Tibial artery (tissue), 4 donors: ENCODE measurements around the gene THSD4.

Experiments used
- DNase-seq, 2 donors: peaks; one replicate each; pipeline ENCODE4 v3.0.0-alpha.2; 2019
- H3K27ac ChIP-seq, 2 donors: fragments of 200-600 bp; sonication (generic) in 1 of 2; 1 replicate in 1 of 2; 2 replicates in 1 of 2; pipeline ENCODE4 v1.5.1; 2018 to 2019; ENCODE audit warnings: mild to moderate bottlenecking in 1 of 2
- H3K27me3 ChIP-seq, 2 donors: fragments of 200-600 bp; sonication (generic) in 1 of 2; one replicate each; pipeline versions ENCODE4 v1.5.1 to v1.6.0; 2016 to 2019
- H3K36me3 ChIP-seq, 3 donors: fragments of 200-600 bp; sonication (generic) in 2 of 3; one replicate each; pipeline ENCODE4 v1.5.1; 2016 to 2019; ENCODE audit warnings: mild to moderate bottlenecking in 2 of 3
- H3K4me1 ChIP-seq, 4 donors: fragments of 200-600 bp; sonication (generic) in 2 of 4; 1 replicate in 3 of 4; 2 replicates in 1 of 4; pipeline ENCODE4 v1.5.1; 2016 to 2019
- H3K4me3 ChIP-seq, 2 donors: fragments of 200-600 bp; sonication (generic) in 1 of 2; 1 replicate in 1 of 2; 2 replicates in 1 of 2; pipeline ENCODE4 v1.5.1; 2018 to 2019; ENCODE audit warnings: mild to moderate bottlenecking in 2 of 2
- H3K9me3 ChIP-seq, 3 donors: fragments of 200-600 bp; sonication (generic) in 1 of 3; one replicate each; pipeline ENCODE4 v1.5.1; 2016 to 2019
- intact Hi-C: fragments of 100-400 bp; cut with DNase I; formaldehyde crosslinking; loops from one replicate; pipeline ENCODE4 v1.15.0; 2023; ENCODE audit warnings: low total_unique reads
- TF ChIP-seq, protein P1 (sequence below), 2 experiments: fragments of 200-600 bp in 1 of 2; fragments of 450-650 bp in 1 of 2; IDR thresholded peaks; one replicate each; pipeline ENCODE4 v1.5.1; 2017 to 2019; ENCODE audit warnings: antibody characterized with exemption in 2 of 2, mild to moderate bottlenecking in 1 of 2, moderate library complexity in 1 of 2

Gene THSD4

DNA sequence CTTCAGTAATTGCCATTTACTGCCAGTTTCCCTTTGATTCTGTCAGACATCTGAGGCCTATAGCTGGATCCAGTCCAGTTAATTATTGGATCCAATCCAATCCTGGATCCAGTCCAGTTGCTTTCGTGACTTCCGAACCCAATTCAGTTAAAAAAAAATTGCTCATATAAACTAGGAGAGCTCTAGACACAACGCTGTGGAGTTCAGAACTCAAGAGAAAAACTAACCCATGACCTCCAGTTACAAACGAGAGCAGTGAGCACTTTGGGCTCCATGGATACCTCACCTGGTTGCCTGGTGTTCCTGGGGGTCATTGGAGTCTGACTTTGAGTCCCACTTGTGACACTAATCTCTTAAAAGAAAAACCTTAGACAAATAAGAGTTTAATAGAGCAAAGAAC is 269.8 kb downstream of the THSD4 start:
- DNase-seq = no peak
- H3K27ac ChIP-seq = peak overlapping the region; percentile 29 to 52
- H3K4me1 ChIP-seq = peaks cover 0 to 34% (median 7%) of the 10 kb centered on the region in 4 donors

DNA sequence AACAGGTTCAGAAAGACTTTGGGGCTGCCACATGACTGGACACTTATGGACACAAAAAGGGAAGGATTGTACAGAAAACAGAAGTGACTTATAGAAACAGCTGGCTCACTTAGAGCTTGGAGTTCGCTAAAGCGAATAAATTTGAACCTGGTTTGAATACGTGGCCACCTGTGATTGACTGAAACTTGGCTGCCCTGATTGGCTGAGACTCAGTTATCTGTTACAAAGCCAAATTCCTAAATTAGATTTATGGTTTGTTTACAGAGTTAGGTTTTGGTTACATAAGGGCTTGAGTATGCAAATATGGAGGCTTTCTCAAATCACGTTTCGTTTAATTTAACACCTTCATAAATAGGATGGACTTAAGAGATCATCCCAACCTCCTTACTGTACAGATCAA is 270.2 kb downstream of the THSD4 start:
- peaks cover 0 to 30% (median 5%) of the 10 kb centered on the region in 4 donors for H3K4me1 ChIP-seq
- H3K9me3 ChIP-seq = no peaks in the 10 kb centered on the region
- TF ChIP-seq, protein P1, sequence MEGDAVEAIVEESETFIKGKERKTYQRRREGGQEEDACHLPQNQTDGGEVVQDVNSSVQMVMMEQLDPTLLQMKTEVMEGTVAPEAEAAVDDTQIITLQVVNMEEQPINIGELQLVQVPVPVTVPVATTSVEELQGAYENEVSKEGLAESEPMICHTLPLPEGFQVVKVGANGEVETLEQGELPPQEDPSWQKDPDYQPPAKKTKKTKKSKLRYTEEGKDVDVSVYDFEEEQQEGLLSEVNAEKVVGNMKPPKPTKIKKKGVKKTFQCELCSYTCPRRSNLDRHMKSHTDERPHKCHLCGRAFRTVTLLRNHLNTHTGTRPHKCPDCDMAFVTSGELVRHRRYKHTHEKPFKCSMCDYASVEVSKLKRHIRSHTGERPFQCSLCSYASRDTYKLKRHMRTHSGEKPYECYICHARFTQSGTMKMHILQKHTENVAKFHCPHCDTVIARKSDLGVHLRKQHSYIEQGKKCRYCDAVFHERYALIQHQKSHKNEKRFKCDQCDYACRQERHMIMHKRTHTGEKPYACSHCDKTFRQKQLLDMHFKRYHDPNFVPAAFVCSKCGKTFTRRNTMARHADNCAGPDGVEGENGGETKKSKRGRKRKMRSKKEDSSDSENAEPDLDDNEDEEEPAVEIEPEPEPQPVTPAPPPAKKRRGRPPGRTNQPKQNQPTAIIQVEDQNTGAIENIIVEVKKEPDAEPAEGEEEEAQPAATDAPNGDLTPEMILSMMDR (IDR thresholded peaks at IDR 0.05) = no peak
- no peak for DNase-seq
- intact Hi-C loops = loop anchor here (5.0 kb wide), 1 partner anchor 57 kb away; no protein-coding TSS in a partner anchor
- no peaks in the 10 kb centered on the region for H3K36me3 ChIP-seq
- H3K27me3 ChIP-seq = no peaks in the 10 kb centered on the region
- peak overlapping the region; percentile 29 to 52 for H3K27ac ChIP-seq
- H3K4me3 ChIP-seq = no peak overlapping the region

More for the DNA sequence above, 269.8 kb downstream of the THSD4 start:
- H3K4me3 ChIP-seq = no peak overlapping the region
- no peaks in the 10 kb centered on the region for H3K27me3 ChIP-seq
- H3K9me3 ChIP-seq = no peaks in the 10 kb centered on the region
- intact Hi-C loops = loop anchor here (5.0 kb wide), 1 partner anchor 57 kb away; no protein-coding TSS in a partner anchor
- H3K36me3 ChIP-seq = no peaks in the 10 kb centered on the region
- TF ChIP-seq, protein P1 (IDR thresholded peaks at IDR 0.05) = no peak

DNA sequence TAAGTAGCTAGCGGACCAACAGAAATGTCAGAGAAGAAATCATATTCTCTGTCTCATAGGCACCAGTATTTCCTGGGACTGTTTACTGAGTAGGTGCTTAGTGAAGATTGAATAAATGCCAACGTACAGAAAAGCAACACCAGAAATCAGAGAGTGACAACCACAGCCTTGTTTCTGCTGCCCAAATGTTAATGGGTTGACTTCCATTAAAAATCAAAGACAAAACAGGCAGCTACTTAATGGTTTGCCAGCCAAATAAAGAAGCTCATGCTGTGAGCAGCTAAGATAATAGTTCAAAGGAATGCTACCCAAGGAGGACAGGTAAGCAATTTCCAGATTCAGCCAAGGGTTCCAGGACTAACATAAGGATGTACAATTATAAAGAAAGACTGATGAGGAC is 270.7 kb downstream of the THSD4 start:
- H3K27ac ChIP-seq = peak overlapping the region; percentile 37 to 52
- H3K27me3 ChIP-seq = no peaks in the 10 kb centered on the region
- TF ChIP-seq, protein P1 (IDR thresholded peaks at IDR 0.05) = no peak
- no peaks in the 10 kb centered on the region for H3K9me3 ChIP-seq
- intact Hi-C loops = loop anchor here (5.0 kb wide), 1 partner anchor 56 kb away; no protein-coding TSS in a partner anchor
- no peak for DNase-seq
- H3K36me3 ChIP-seq = no peaks in the 10 kb centered on the region
- H3K4me1 ChIP-seq = peaks cover 0 to 25% (median 5%) of the 10 kb centered on the region in 4 donors
- H3K4me3 ChIP-seq = no peak overlapping the region

DNA sequence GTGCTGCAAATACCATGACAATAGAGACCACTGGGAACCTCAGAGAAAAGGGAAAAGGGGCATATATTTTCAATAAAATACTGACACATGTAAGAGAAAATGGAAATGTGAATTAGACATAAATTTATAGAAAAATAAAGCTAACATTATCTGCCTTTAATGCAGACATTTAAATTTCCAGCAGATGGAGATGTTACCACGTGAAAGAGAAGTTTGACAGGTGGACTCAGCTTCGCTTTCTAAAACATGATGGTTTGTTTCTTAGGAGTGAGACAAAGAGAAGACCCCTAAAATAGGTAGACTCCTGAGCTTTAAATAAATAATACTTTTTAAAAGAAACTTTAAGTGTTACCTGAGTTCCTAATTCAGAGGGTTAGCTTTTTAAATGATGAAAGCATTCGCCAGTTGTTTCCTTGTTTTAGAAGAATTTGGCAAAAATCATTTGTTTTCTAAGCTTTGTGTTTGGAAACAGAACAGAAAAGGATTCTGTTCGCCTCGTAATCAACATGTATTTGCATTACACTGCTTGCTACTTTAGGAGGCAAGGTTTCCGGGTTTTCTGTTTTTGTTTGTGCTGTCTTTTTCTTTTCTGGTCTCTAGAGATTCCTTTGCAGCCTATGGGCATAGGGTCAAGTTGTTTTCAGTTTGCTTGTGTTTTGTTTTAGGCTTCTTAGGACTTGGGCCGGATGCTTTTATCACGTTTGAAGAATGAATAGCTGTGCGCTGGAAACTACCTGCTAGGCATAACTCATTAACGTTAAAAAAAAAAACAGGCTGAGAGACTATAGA is 271.4 kb downstream of the THSD4 start:
- Histone ChIP-seq H3K9me3 (no peaks in the 10 kb centered on the region), H3K4me3 (peak overlapping the region in 1 of 2 donors; percentile 6), H3K36me3 (no peaks in the 10 kb centered on the region), H3K27me3 (no peaks in the 10 kb centered on the region), H3K27ac (peak overlapping the region in 1 of 2 donors; percentile 37), H3K4me1 (peaks cover 0 to 25% (median 5%) of the 10 kb centered on the region in 4 donors)
- intact Hi-C loops = loop anchor here (5.0 kb wide), 1 partner anchor 56 kb away; no protein-coding TSS in a partner anchor
- DNase-seq = no peak
- TF ChIP-seq, protein P1 (IDR thresholded peaks at IDR 0.05) = peak; percentile 57 to 80

DNA sequence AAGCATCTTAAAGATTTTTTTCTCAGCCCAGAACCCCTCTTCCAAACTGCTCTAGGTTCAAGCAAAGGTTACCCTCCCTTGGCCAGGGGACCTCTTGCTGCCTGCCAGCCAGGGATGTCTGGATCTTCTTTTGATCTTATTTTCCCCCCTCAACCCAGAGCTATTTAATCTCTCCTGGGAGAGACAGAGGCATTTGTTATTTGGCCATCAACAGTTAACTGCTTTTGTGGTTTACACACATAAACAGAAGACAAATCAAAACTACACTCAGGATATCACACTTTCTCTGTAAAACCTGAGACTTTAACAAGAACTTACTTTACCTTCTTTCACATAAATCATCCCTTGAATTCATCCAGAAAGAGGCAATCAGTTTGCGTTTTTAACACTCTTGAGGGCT is 272.5 kb downstream of the THSD4 start:
- Histone ChIP-seq H3K4me1 (peaks cover 0 to 30% (median 7%) of the 10 kb centered on the region in 4 donors), H3K4me3 (no peak overlapping the region), H3K36me3 (no peaks in the 10 kb centered on the region), H3K27me3 (no peaks in the 10 kb centered on the region), H3K9me3 (no peaks in the 10 kb centered on the region), H3K27ac (no peak overlapping the region)
- TF ChIP-seq, protein P1 (IDR thresholded peaks at IDR 0.05) = no peak
- no peak for DNase-seq
- intact Hi-C loops = loop anchor here (5.0 kb wide), 1 partner anchor 54 kb away; no protein-coding TSS in a partner anchor
